WTC11 (cell line): ENCODE results near the gene CCL7. TPM values are rescaled to one million over a fixed set of nuclear protein-coding genes. Genes with fewer than 3 reads are reported as not detected.

Source experiments
- ATAC-seq: fragments of 200-7000 bp; cut with Tn5 transposase; 2 replicates; pipeline ENCODE4 v1.10.0; 2021; ENCODE audit warnings: mild to moderate bottlenecking, moderate library complexity
- CTCF ChIA-PET: fragments of 300-600 bp; sonication (Branson Sonifier 250); formaldehyde crosslinking; loops from one replicate; lab custom pipeline; 2021; ENCODE audit warnings: antibody characterized with exemption; lab: Charles Lee
- POLR2A ChIA-PET: fragments of 350-600 bp; sonication (Branson Sonifier 250); formaldehyde crosslinking; loops from one replicate; lab custom pipeline; 2021; ENCODE audit warnings: antibody characterized with exemption; lab: Charles Lee
- DNase-seq: peaks from one replicate; pipeline ENCODE4 v3.0.0; 2021; ENCODE audit warnings: low spot score
- H3K27ac Mint-ChIP-seq: 2 replicates; pipeline ENCODE4 v1.8.0; 2021; ENCODE audit warnings: mixed read lengths
- H3K27me3 Mint-ChIP-seq: 2 replicates; pipeline ENCODE4 v1.8.0; 2021; ENCODE audit warnings: low read depth, mild to moderate bottlenecking, moderate library complexity, mixed read lengths
- H3K36me3 Mint-ChIP-seq: 2 replicates; pipeline ENCODE4 v1.8.0; 2021; ENCODE audit warnings: mixed read lengths
- H3K4me1 Mint-ChIP-seq: 2 replicates; pipeline ENCODE4 v1.8.0; 2022; ENCODE audit warnings: mixed read lengths
- H3K4me3 Mint-ChIP-seq: 2 replicates; pipeline ENCODE4 v1.8.0; 2021; ENCODE audit warnings: mild to moderate bottlenecking, moderate library complexity, mixed read lengths
- H3K9me3 Mint-ChIP-seq: 2 replicates; pipeline ENCODE4 v1.8.0; 2021; ENCODE audit warnings: mixed read lengths
- CREM ChIP-seq: sonication (generic); formaldehyde crosslinking; IDR thresholded peaks from 2 replicates; pipeline ENCODE4 v1.8.1; 2022; ENCODE audit warnings: mild to moderate bottlenecking, missing genetic modification reagents, moderate library complexity
- EMX1 ChIP-seq: fragments of 250-450 bp; sonication (Bioruptor Pico); IDR thresholded peaks from 2 replicates; pipeline ENCODE4 v1.8.0; 2021; ENCODE audit warnings: mild to moderate bottlenecking
- ETV6 ChIP-seq: sonication (generic); formaldehyde crosslinking; IDR thresholded peaks from 2 replicates; pipeline ENCODE4 v1.8.1; 2022; ENCODE audit warnings: mild to moderate bottlenecking, missing genetic modification reagents
- FOXK1 ChIP-seq: sonication (generic); formaldehyde crosslinking; IDR thresholded peaks from 2 replicates; pipeline ENCODE4 v1.8.0; 2022; ENCODE audit warnings: mild to moderate bottlenecking, moderate library complexity, missing genetic modification reagents
- FOXP1 ChIP-seq: sonication (generic); formaldehyde crosslinking; IDR thresholded peaks from 2 replicates; pipeline ENCODE4 v1.8.0; 2022; ENCODE audit warnings: missing genetic modification reagents, mild to moderate bottlenecking, moderate library complexity, borderline replicate concordance
- OVOL2 ChIP-seq: fragments of 250-450 bp; sonication (Bioruptor Pico); IDR thresholded peaks from 2 replicates; pipeline ENCODE4 v1.9.0; 2021; ENCODE audit warnings: mild to moderate bottlenecking, borderline replicate concordance
- TCF7 ChIP-seq: sonication (generic); formaldehyde crosslinking; IDR thresholded peaks from 2 replicates; pipeline ENCODE4 v1.8.0; 2022; ENCODE audit warnings: mild to moderate bottlenecking, low read depth, missing genetic modification reagents, moderate library complexity
- TEAD4 ChIP-seq: sonication (generic); formaldehyde crosslinking; IDR thresholded peaks from 2 replicates; pipeline ENCODE4 v1.8.0; 2022; ENCODE audit warnings: mild to moderate bottlenecking, missing genetic modification reagents
- total RNA-seq: library from RNA; stranded (reverse); gene quantifications from 3 replicates; pipeline ENCODE4 v1.2.3, GENCODE V29; 2021
- TF ChIP-seq, protein P1 (sequence below): fragments of 200-600 bp; IDR thresholded peaks from 2 replicates; pipeline ENCODE4 v1.8.0; 2022; ENCODE audit warnings: antibody characterized with exemption
- TF ChIP-seq, protein P2 (sequence below): sonication (generic); formaldehyde crosslinking; IDR thresholded peaks from 2 replicates; pipeline ENCODE4 v1.8.0; 2022; ENCODE audit warnings: mild to moderate bottlenecking, missing genetic modification reagents
- TF ChIP-seq, protein P3 (sequence below): sonication (generic); formaldehyde crosslinking; IDR thresholded peaks from 2 replicates; pipeline ENCODE4 v1.8.1; 2022; ENCODE audit warnings: missing genetic modification reagents, borderline replicate concordance
- TF ChIP-seq, protein P4 (sequence below): fragments of 250-450 bp; sonication (Bioruptor Pico); IDR thresholded peaks from 2 replicates; pipeline ENCODE4 v2.1.2; 2022; ENCODE audit warnings: mild to moderate bottlenecking, moderate library complexity
- TF ChIP-seq, protein P5 (sequence below): sonication (generic); formaldehyde crosslinking; IDR thresholded peaks from 2 replicates; pipeline ENCODE4 v1.8.0; 2023; ENCODE audit warnings: missing genetic modification reagents, mild to moderate bottlenecking, borderline replicate concordance

The CCL7 gene
- total RNA-seq, 1 experiment from 2014 or later = not detected

DNA sequence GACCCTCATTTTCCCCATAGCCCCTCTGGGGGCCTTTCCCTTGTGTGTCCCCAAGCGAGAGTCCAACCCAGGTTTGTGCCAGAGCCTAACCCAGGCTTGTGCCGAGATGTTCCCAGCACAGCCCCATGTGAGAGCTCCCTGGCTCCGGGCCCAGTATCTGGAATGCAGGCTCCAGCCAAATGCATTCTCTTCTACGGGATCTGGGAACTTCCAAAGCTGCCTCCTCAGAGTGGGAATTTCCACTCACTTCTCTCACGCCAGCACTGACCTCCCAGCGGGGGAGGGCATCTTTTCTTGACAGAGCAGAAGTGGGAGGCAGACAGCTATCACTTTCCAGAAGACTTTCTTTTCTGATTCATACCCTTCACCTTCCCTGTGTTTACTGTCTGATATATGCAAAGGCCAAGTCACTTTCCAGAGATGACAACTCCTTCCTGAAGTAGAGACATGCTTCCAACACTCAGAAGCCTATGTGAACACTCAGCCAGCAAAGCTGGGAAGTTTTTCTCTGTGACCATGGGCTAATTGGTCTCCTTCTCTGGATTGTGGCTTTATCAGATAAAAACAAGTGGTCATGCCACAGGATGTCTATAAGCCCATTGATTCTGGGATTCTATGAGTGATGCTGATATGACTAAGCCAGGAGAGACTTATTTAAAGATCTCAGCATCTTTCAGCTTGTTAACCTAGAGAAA lies 17.4 kb upstream of the CCL7 start (continued):
- TF ChIP-seq, protein P1, sequence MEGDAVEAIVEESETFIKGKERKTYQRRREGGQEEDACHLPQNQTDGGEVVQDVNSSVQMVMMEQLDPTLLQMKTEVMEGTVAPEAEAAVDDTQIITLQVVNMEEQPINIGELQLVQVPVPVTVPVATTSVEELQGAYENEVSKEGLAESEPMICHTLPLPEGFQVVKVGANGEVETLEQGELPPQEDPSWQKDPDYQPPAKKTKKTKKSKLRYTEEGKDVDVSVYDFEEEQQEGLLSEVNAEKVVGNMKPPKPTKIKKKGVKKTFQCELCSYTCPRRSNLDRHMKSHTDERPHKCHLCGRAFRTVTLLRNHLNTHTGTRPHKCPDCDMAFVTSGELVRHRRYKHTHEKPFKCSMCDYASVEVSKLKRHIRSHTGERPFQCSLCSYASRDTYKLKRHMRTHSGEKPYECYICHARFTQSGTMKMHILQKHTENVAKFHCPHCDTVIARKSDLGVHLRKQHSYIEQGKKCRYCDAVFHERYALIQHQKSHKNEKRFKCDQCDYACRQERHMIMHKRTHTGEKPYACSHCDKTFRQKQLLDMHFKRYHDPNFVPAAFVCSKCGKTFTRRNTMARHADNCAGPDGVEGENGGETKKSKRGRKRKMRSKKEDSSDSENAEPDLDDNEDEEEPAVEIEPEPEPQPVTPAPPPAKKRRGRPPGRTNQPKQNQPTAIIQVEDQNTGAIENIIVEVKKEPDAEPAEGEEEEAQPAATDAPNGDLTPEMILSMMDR = no peak
- TF ChIP-seq, protein P2, sequence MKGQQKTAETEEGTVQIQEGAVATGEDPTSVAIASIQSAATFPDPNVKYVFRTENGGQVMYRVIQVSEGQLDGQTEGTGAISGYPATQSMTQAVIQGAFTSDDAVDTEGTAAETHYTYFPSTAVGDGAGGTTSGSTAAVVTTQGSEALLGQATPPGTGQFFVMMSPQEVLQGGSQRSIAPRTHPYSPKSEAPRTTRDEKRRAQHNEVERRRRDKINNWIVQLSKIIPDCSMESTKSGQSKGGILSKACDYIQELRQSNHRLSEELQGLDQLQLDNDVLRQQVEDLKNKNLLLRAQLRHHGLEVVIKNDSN (CRISPR knock-in tag) = no peak
- TF ChIP-seq ETV6 (CRISPR knock-in tag) (no peak), TCF7 (CRISPR knock-in tag) (no peak), CREM (CRISPR knock-in tag) (no peak)

DNA sequence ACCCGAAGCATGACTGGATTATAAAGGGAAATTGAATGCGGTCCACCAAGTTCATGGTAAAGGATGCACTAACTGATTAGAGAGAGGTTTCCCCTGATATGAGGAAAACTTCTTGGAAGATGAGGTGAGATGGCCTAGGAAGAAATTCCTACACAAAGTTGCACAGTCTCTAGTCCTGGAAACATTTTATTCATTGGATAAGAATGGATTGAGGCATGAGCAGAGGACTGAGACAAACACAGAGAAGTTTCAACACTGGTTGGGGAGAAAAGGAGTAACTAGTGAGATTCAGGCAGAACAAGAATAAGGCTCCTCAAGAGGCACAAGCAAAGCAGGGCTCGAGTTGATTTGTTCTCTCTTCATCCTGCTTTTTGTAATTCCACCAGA lies 16.9 kb upstream of the CCL7 start:
- ATAC-seq (no peak), DNase-seq (no peak)
- Mint-ChIP-seq H3K27me3 (peaks cover 16% of the 10 kb centered on the region), H3K27ac (no peak overlapping the region), H3K36me3 (no peaks in the 10 kb centered on the region), H3K4me3 (no peak overlapping the region), H3K9me3 (no peaks in the 10 kb centered on the region), H3K4me1 (peaks cover 62% of the 10 kb centered on the region)
- no peak for TF ChIP-seq FOXP1 (CRISPR knock-in tag)
- ChIA-PET POLR2A (no interaction called here), CTCF (interaction anchor here (1.3 kb wide), 1 partner anchor 108 kb away, joined by 4 read pairs; no protein-coding TSS in a partner anchor)

DNA sequence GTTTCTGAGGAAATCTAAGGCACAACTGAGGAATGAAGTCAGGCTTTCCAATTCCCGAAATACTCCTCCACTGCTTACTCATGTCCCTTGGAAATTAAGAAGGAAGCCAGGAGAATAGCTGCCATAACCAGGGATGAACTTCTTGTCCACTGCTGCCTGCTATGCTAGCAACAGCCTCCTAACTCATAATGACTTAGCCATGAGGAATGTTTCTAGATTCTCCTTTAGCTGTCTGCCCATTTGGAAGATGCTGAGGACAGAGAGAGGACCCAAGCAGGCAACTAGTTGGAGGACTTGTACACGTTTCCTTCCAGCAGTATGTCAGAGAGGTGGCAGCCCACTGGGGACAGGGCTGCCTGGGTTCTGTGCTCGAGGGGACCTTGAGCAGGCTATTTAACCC lies 15.9 kb upstream of the CCL7 start:
- Mint-ChIP-seq H3K4me3 (no peak overlapping the region), H3K9me3 (no peaks in the 10 kb centered on the region)
- POLR2A ChIA-PET = interaction anchor here (1.5 kb wide), 1 partner anchor 92 kb away, joined by 6 read pairs; no protein-coding TSS in a partner anchor

DNA sequence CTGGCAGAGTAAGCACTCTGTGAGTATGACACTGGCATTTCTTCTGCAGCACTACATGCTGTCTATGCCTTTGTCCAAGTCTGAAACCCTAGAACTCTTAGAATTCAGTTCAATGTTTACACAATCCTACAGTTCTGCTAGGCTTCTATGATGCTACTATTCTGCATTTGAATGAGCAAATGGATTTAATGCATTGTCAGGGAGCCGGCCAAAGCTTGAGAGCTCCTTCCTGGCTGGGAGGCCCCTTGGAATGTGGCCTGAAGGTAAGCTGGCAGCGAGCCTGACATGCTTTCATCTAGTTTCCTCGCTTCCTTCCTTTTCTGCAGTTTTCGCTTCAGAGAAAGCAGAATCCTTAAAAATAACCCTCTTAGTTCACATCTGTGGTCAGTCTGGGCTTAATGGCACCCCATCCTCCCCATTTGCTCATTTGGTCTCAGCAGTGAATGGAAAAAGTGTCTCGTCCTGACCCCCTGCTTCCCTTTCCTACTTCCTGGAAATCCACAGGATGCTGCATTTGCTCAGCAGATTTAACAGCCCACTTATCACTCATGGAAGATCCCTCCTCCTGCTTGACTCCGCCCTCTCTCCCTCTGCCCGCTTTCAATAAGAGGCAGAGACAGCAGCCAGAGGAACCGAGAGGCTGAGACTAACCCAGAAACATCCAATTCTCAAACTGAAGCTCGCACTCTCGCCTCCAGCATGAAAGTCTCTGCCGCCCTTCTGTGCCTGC lies 15.2 kb upstream of the CCL7 start, which contains the start of gene CCL2:
TSS of gene CCL2 (plus strand) at position 635 of the 730 bp plus-strand sequence. CDS start at position 700, 65 bp downstream.
- Mint-ChIP-seq H3K4me3 (peak within 1 kb of the TSS; percentile 72), H3K36me3 (no peaks in the 10 kb centered on the region), H3K9me3 (no peaks in the 10 kb centered on the region), H3K27me3 (peaks cover 27% of the 10 kb centered on the region), H3K4me1 (peaks cover 62% of the 10 kb centered on the region), H3K27ac (peak within 1 kb of the TSS; percentile 98)
- DNase-seq (peak; percentile 63), ATAC-seq (peak; percentile 94)
- POLR2A ChIA-PET = interaction anchor here (1.5 kb wide), 1 partner anchor 91 kb away, joined by 6 read pairs; no protein-coding TSS in a partner anchor
- CTCF ChIA-PET = interaction anchor here (1.2 to 3.1 kb wide), 2 partner anchors 106 to 108 kb away, joined by 3 to 28 read pairs; no protein-coding TSS in a partner anchor
- TF ChIP-seq TEAD4 (CRISPR knock-in tag) = 0 out of 2 replicates have a peak, but pooled peaks have one; percentile 46
- TF ChIP-seq, protein P3, sequence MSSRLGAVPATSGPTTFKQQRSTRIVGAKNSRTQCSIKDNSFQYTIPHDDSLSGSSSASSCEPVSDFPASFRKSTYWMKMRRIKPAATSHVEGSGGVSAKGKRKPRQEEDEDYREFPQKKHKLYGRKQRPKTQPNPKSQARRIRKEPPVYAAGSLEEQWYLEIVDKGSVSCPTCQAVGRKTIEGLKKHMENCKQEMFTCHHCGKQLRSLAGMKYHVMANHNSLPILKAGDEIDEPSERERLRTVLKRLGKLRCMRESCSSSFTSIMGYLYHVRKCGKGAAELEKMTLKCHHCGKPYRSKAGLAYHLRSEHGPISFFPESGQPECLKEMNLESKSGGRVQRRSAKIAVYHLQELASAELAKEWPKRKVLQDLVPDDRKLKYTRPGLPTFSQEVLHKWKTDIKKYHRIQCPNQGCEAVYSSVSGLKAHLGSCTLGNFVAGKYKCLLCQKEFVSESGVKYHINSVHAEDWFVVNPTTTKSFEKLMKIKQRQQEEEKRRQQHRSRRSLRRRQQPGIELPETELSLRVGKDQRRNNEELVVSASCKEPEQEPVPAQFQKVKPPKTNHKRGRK = no peak
- no peak for TF ChIP-seq EMX1
- TF ChIP-seq FOXK1 (CRISPR knock-in tag) = 0 out of 2 replicates have a peak, but pooled peaks have one; percentile 14
- TF ChIP-seq, protein P4, sequence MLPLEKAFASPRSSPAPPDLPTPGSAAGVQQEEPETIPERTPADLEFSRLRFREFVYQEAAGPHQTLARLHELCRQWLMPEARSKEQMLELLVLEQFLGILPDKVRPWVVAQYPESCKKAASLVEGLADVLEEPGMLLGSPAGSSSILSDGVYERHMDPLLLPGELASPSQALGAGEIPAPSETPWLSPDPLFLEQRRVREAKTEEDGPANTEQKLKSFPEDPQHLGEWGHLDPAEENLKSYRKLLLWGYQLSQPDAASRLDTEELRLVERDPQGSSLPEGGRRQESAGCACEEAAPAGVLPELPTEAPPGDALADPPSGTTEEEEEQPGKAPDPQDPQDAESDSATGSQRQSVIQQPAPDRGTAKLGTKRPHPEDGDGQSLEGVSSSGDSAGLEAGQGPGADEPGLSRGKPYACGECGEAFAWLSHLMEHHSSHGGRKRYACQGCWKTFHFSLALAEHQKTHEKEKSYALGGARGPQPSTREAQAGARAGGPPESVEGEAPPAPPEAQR (CRISPR knock-in tag) = no peak
- TF ChIP-seq OVOL2 (CRISPR knock-in tag) = no peak

More for the DNA sequence above, 15.9 kb upstream of the CCL7 start:
- TF ChIP-seq, protein P5, sequence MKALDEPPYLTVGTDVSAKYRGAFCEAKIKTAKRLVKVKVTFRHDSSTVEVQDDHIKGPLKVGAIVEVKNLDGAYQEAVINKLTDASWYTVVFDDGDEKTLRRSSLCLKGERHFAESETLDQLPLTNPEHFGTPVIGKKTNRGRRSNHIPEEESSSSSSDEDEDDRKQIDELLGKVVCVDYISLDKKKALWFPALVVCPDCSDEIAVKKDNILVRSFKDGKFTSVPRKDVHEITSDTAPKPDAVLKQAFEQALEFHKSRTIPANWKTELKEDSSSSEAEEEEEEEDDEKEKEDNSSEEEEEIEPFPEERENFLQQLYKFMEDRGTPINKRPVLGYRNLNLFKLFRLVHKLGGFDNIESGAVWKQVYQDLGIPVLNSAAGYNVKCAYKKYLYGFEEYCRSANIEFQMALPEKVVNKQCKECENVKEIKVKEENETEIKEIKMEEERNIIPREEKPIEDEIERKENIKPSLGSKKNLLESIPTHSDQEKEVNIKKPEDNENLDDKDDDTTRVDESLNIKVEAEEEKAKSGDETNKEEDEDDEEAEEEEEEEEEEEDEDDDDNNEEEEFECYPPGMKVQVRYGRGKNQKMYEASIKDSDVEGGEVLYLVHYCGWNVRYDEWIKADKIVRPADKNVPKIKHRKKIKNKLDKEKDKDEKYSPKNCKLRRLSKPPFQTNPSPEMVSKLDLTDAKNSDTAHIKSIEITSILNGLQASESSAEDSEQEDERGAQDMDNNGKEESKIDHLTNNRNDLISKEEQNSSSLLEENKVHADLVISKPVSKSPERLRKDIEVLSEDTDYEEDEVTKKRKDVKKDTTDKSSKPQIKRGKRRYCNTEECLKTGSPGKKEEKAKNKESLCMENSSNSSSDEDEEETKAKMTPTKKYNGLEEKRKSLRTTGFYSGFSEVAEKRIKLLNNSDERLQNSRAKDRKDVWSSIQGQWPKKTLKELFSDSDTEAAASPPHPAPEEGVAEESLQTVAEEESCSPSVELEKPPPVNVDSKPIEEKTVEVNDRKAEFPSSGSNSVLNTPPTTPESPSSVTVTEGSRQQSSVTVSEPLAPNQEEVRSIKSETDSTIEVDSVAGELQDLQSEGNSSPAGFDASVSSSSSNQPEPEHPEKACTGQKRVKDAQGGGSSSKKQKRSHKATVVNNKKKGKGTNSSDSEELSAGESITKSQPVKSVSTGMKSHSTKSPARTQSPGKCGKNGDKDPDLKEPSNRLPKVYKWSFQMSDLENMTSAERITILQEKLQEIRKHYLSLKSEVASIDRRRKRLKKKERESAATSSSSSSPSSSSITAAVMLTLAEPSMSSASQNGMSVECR = no peak
- TF ChIP-seq TEAD4 (CRISPR knock-in tag) = no peak
- Mint-ChIP-seq H3K27ac (peak overlapping the region; percentile 42; the same call in 1 of the 2 replicates), H3K27me3 (peaks cover 21% of the 10 kb centered on the region), H3K36me3 (no peaks in the 10 kb centered on the region), H3K4me1 (peaks cover 62% of the 10 kb centered on the region)
- CTCF ChIA-PET = interaction anchor here (3.1 kb wide), 1 partner anchor 107 kb away, joined by 28 read pairs; no protein-coding TSS in a partner anchor
- ATAC-seq = no peak
- no peak for DNase-seq
